Right lung (tissue), 5 donors: ENCODE data around the gene SOAT2. TPM values are rescaled to one million over a fixed set of nuclear protein-coding genes. Genes with fewer than 3 reads are reported as not detected.

Experiments used
- DNase-seq, 2 donors: peaks; one replicate each; pipeline ENCODE4 v3.0.0-alpha.2; 2013
- polyA plus RNA-seq, 5 donors: library from polyadenylated mRNA; unstranded; fragments of 120-200 nt; gene quantifications; one replicate each; pipeline versions ENCODE4 v1.2.1 to v1.2.3, GENCODE V29; 2013; ENCODE audit warnings: inconsistent platforms in 1 of 5, low replicate concordance in 1 of 5; ENCODE audit not compliant: insufficient read length in 5 of 5, insufficient read depth in 1 of 5

The SOAT2 gene
- polyA plus RNA-seq, 5 donors = 0.19 to 0.37 (median 0.23) TPM

DNA sequence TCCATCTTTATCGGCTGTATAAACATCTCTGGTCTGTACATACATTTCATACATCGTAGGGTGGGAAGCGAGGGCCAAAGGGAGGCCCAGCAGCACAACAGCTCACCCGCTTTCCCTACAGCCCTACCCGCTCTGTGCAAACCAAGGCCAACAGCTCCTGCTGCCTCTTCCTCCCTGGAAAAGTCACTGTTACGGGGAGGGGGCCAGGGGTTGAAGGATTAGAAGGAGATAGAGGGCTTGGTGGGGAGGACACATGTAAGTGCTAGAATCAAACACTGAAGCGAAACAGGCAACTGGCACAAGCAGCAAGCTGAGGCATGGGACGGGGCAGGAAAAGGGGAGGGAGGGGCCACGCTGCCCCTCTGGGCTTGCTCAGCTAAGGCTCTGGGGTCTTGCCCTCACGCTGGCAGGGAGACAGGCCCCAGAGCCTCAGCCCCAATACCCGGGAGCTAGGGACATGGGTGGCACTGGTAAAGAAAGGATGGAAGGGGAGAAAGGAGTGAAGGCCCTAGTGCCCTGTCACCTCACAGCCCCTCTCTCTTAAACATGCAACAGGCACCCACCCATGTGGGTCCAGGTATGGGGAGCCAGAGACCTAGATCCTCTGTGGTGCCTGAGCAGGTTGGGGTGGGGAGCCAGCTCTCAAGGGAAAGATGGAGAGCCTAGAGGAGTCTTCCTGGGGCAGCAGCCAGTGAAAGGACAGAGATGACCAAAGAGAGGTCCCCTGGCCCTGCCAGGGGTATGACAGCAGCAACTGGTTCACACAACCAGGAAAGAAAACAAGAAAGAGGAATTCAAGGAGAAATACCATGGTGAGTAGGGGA is 38.5 kb upstream of the SOAT2 start:
- DNase-seq = no peak

DNA sequence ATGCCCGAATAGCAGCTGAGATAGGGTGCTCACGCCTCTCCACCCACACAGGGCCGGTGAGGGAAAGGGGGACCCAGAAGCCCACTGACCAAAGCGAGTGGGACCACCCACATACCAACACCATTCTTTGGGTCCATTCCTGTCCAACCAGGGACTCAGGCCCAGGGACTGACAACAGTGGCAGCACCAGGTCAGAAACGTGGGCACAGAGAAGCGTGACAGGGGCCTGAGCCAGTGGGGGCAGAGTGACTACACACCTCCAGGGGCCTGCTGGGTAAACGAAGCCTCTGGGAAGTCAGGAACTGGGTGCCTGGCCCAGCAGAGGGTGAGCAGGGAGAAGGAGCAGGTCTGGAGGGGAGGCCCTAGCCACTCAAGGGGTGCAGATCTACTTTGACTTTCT is 37.8 kb upstream of the SOAT2 start:
- DNase-seq = no peak

DNA sequence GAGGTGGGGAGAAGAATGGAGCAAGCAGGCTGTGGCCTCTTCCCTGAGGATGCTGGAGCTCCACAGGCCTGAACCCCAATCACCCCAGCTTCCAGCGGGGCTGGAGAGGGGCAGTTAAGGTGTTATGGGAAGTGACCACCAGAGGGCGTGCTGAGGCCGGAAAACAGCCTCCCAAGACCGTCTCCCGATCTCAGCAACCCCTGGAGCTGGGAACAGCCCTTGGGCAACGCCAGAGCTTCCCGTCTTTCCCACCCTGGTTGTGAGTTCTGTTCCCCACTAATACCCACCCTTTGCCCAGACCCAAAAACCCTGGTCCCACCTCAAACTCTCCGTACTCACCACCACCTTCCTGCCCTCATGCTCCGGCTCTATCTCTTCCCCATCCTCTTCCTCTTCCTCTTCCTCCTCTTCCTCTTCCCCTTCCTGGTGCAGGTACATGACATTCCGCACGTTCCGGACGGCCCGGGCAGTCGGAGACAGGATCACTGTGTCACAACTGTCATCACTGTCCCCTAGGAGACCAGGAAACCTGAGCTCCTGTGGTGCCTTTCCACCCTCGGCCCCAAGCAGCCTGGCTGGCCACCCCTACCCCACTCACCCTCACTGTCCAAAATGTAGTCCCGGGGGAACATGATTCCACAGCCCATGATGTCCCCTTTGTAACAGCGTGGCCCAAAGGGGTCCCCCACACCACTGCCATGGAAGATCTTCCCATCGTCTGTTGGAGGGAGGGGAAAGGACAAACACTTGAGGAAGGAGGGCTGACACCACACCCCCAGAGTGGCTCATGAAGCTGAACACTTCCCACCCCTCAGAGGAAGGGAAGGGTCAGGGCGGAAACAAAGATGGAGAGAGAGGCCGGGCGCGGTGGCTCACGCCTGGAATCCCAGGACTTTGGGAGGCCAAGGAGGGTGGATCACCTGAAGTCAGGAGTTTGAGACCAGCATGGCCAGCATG is 37.0 kb upstream of the SOAT2 start:
- DNase-seq = no peak

DNA sequence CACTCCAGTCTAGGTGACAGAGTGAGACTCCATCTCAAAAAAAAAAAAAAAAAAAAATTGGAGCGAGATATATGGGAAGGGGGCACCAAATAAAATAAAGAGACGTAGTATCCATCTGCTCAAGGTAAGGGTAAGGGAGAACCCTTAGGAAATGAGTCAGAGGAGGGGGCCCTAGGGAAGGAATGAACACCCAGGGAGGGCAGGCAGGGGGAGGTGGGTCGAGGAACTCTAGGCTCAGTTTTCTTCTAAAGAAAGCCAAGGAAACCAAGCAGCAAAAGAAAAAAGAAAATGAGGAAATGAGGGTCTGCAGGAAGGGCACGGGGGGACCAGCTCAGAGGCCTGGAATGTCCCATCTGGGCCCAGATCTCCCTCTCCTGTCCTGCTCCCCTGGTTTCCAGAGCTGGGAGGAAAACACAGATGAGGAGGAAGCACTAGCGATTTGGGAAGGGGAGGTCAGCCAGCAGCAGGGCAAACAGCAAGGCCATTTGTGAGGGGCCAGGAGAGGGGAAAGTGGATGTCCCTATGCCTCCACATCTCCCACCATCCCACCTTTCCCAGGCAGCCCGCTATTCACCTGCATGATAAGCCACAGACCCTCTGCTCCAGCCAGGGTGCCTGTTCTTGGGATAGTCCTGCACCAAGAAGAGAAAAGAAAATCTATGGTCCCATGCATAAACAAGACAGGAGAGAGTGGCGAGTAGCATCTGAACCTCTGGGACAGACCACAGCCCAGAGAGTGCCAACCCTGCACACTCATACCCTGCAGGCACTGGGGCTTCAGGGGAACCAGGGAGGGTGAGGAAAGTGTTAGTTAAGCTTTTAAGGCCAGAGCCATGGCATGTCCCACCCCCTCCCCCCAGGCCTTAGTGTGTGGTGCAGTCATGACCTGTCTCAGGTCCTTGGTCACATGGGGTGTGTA is 36.0 kb upstream of the SOAT2 start:
- no peak for DNase-seq

DNA sequence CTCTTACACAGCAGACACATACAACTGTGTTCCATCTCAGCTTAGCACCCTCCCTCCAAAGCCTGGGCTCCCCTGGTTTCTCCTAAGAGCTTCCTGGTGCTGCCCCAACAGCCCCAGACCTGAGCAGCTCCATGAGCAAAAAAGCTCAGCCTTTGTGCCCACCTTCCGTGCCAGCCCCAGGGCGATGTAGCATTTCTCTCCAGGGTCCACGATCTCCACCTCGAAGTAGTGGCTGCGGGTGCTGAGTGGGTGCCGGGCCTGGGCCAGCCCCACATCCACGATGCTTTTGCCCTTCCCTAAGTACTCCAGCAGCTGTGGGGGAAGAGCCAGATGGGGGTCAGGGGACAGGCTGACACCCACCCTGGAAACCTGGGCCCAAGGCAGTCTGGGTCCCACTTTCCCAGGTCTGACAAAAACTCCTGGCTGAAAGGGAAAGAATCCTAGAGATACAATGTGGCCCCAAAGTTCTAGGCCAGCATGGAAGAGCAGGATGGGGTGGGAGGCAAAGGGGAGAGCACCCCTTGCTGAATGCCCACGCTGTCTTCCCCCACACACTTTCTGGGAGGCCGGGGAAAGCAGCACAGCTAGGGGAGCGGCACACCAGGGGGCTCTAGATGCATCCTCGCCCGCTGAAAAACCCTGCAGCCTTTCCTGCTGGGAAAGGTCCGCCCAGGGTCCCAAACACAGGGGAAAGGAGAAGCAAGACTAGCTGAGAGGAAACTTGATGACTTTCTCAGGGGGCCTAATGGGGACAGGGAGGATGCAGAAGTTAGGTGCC is 35.1 kb upstream of the SOAT2 start:
- DNase-seq = no peak

DNA sequence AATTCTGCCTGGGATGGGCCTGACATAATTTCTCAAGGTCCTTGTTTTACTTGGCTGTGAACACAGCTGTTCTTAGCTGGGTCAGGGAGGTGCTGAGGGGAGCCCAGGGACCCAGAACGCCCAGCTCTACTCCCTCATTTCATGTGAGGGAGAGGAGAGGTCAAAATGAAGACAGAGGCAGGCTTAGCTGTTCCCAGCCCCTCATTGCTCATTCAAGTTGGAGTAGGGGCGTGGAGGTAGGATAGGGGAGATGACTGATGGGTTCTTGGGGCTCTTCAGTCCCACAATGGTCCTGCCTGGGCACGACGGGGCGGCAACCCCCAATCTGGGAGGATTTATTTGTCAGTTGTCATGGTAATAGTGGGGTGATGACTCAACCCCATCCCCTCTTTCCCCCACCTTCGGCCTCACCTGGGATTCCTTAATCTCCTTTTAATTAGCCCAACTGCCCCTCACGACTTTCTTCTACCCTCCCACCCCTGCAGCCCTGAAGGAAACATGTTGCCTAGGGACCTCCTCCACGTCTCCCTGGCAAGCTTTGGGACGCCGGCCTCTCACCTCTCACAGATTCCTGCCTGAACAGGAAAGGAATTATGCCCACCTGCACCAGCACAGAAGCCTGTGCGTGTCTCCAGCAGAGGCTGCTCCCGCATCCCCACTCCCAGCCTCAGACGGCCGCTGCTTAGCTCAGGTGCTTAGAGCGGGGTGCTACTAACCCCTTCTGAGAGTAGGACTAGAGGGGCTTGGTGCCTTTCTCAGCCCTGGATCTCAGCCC is 34.3 kb upstream of the SOAT2 start:
- no peak for DNase-seq

DNA sequence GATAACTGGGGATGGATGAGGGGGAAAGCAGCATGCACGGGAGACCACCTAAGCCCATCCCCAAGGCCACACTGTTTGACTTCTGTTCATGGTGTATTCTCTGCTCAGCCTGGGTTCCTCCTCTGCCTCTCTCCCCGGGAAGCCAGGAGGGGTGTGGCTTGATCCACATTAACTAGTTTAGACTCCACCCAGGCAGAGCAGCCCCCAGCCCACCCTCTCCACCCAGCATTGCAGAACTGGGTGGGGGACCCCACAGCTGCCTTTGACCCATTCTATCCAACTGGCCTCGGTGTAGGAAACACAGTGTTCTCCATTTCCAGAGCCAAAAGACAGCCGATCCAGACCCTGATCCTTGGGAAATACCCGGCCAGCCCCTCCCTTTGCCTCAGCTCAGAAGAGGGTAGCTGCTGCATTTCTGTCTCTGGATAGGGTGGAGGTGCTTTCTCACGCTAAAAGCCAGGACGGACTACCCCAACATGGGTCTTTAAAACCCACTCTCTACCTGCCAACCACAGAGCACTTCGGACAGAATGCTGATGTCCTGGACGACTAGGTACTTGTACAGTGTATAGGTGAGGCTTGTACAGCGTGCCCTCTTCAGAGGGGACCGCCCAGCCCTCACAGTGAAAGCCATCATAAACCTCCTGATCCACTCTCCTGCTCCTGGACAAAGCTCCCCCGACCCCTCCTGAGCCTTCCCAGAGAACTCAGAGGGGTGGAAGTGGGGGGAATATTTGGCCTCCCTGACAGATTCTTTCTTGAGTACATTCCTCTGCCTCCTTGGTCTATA is 33.5 kb upstream of the SOAT2 start:
- no peak for DNase-seq

DNA sequence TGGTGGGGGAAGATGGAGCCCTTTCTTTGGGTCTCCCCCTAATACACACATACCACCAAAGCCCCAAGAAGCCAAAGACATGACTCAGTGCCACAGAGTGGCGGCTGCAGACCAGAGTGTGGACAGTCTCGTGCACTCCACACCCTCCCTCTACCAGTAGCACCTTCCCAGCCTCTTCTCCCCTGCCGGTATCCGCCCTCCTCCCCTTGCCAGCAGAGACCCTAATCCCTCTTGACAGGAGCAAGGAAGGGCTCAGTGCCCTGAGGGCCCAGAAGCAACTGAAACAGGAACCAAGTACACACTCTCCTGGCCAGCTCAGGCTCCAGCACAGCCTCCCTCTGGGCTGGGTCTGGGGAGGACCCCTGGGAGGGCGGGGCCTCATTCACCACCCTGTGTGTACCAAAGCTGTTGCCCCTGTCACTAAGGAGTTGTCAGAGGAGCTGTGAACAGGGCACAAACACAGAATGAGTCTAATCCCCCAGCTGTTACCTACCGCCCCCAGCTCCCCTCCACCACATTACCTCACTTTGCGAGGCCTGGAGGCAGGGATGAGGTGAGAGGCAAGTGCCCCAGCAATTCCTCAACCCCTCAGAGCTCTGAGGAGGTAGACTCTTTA is 32.3 kb upstream of the SOAT2 start:
- no peak for DNase-seq

DNA sequence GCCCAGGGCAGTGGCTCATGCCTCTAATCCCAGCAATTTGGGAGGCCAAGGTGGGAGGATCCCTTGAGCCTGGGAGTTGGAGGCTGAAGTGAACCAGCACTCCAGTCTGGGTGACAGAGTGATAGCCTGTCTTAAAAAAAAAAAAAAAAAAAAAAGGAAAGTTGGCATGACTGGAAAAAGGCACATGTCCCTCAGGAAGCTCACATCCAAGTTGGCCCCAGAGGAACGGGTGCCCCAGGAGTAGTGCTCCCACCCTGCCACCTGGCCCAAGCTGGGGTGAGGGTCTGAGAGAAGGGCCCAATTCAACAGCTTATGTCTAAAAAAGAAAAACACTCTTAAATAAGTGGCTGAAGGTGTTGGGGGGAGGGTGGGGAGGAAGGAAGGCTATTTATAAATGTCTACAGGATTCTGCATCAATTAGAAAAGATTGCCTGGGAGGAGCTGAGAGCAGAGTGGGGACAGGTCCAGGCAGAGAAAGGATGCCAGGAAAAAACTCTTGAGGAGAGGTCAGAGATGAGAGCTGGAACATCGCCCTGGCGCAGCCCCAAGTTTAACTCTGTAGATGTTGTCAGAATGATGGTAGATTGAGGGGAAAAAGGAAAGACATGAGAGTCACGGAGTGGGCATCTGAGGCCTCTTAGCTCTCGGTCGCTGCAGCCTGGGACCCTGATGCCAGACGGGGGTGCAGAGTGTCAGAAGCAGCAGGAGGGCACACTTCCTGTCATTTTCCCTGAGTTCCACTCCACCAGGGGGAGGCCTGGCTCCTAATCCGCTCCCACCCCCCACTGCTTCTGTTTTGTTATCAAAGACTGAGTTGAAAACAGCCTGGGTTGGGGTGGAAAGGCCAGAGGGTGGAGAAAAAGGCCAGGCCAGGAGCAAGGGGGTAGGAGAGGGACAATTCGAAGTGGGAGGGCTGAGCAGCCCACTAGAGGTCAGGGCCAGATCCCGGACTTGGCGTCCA is 31.4 kb upstream of the SOAT2 start:
- DNase-seq = no peak

DNA sequence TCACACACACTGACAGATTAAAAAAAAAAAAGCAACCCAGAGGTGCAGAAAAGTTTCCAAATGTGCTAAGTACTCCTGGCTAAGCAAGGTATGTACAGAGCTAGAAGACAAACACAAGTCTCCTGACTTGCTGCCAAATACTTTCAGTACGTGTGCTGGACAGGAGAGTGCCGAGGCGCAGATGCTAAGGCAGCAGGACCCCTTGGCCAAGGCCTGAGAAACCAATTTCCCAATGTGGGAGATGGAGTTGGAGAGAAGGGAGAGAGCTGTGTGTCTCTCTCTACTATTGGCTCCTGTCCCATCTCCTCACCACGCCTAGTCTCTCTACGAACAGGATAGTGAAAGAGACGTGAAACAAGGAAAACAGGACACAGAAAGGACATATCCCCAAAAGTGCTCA is 29.4 kb upstream of the SOAT2 start:
- no peak for DNase-seq

DNA sequence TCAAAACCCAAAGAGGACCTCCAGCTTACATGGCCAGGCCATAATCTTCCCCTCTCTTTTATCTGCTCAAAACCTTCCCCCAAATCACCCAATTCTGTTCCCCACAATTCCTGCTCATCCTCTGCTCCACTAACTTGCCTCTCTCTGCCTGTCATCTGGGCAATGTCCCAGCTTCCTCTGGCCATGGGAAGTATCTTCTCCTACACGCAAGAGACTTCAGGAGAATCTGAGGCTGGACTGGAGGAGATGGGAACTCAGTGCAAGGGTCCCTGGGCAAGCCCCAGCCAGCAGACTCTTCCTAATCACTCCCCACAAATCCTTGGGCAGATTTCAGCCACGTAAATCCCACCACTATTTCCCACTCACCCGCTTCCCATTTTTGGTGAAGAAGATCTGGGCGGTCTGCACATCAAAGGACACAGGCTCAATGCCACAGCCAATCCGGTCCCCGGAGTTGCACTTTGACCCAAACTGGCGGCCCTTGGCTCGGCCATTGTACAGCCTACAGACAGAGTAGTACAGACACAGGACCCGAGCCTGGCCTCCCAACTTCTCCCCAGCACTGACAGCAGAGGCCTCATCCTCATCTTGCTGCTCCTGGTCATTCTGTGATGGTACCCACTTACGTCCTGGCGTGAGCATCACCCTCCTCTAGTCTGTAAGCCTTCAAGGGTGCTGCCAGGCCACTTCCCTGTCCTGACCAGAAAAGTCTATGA is 28.8 kb upstream of the SOAT2 start:
- no peak for DNase-seq

DNA sequence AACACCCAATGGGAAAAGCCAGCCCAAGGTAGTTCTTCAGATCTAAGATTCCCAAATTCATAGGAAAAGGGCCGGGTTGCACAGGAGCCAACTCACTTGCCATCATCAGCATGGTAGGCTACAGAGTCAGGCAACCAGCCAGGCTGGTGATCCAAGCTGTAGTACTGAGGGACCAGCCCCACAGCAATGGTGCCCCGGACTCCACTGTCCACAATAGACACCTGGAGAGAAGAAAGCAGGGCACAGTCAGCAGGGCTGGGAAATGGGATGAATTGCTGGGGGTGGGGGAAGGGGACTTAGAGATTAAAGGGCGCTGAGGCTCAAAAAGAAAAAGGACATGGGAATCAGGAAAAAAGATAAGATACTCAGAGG is 28.3 kb upstream of the SOAT2 start:
- no peak for DNase-seq

DNA sequence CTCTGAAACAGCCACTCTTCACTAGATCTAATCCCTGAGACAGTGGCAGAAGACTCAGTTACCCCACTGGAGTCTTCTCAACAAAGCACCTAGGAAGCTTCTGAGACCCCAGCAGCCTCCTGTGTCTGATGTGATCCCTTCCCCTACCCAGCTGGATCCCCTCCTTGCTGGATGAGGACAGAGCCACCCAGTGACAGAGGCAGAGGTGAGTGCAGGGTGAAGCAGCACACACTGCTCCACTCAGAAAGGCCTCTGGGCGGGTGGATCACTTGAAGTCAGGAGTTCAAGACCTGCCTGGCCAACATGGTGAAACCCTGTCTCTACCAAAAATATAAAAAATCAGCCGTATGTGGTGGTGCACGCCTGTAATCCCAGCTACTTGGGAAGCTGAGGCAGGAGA is 26.8 kb upstream of the SOAT2 start:
- no peak for DNase-seq

DNA sequence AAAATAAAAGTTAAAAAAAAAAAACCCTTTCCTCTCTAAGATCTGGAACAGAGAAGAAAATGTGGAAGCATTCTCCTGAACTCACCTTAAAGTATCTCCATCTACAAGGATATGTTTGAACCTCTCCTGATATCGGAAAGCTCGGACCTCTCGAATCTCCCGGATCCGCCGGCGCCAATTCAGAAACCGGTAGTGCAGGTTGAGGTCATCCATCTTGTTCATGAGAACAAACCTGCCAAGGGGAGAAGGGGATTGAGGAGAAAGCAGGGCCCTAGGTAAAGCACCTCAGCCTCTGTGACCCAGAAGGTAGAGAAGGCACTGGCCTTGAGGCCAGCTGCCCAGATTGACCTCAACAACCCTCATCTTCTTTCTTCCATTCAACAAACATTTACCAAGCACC is 26.3 kb upstream of the SOAT2 start:
- DNase-seq = no peak

DNA sequence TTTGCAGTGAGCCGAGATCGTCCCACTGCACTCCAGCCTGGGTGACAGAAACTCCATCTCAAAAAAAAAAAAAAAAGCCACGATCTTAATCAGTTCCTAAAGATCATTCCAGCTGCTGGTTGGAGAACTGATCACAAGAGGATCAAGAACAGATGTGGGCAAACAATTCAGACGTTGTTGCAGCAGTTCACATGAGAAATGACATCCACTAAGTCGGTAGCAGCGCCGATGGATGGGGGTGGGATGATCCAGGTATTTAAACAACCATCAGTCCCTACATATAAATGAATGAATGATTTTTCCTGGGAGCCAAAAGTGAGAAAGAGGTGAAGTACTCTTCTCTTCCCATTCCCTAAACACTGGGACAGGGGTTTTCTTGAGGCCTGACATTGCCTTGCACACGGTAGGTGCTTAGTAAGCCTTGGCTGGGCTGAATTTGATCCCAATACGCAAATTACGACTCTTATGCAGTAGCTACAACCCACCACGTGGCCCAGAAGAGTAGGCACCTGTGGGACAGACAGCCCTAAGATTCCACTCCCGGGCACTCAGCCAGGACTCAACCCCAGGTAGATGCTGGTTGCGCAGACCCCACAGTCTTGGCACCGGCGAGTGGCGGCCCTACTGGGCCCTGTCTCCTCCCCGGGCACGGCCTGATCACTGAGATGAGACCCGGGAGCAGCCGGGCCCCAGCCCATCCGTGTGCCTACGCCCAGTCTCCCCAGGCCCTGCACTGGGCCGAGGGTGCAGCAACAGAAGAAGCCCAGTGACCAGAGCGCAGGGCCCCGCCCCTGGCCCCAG is 24.7 kb upstream of the SOAT2 start:
- DNase-seq = no peak
